Measurements from ENCODE around the gene PTPN22.

DNA sequence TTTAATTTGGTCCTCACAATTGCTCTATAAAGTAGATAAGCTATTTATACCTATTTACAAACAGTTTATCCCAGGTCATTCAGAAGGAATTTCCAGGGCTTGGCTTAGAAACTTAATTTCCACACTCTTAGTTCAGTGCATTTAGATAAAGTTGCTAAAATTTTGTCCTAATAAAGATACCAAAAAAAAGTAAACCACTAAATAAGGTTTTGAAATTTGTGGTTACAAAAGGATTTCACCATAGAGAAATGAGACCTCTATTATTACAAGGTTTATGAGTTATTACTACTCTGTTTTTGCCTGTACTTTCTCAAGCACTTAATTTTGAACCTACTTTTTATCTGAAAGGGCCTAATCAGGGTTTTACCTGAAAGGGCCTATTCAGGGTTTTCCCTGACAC lies 22.4 kb downstream of the PTPN22 start:
- TF ChIP-seq, protein P1, sequence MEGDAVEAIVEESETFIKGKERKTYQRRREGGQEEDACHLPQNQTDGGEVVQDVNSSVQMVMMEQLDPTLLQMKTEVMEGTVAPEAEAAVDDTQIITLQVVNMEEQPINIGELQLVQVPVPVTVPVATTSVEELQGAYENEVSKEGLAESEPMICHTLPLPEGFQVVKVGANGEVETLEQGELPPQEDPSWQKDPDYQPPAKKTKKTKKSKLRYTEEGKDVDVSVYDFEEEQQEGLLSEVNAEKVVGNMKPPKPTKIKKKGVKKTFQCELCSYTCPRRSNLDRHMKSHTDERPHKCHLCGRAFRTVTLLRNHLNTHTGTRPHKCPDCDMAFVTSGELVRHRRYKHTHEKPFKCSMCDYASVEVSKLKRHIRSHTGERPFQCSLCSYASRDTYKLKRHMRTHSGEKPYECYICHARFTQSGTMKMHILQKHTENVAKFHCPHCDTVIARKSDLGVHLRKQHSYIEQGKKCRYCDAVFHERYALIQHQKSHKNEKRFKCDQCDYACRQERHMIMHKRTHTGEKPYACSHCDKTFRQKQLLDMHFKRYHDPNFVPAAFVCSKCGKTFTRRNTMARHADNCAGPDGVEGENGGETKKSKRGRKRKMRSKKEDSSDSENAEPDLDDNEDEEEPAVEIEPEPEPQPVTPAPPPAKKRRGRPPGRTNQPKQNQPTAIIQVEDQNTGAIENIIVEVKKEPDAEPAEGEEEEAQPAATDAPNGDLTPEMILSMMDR (IDR thresholded peaks at IDR 0.05): no peak
- TF ChIP-seq POLR2A (IDR thresholded peaks at IDR 0.05): no peak

Data from heart left ventricle (tissue), 13 donors.